ENCODE measurements around the gene AGR3. TPM values are rescaled to one million over a fixed set of nuclear protein-coding genes. Genes with fewer than 3 reads are reported as not detected.

AGR3 gene
- total RNA-seq, 1 donor from 2014 or later = not detected

DNA sequence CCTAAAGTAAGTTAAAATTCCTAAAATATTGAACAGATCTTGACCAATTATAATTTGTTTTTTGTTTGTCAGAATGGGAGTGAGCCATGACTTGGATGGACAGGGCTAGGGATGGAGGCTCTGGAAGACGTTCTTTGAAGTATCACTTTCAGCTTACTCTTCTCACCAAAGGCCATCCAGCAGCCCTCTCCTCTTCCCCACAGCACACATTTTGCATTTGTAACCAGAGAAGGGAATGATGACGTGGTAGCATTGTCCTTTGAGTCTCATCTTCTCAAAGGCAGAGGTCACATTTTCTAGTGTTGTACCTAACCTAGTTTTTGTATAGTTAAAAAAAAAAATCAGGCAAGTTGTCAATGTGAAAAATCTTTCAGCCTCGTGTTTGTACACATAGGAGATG, 43.8 kb upstream of the AGR3 start:
- Mint-ChIP-seq H3K36me3 (ENCODE audit: low read depth, unreplicated experiment) (no peaks in the 10 kb centered on the region), H3K9me3 (ENCODE audit: unreplicated experiment) (no peaks in the 10 kb centered on the region)
- TF ChIP-seq, protein P1, sequence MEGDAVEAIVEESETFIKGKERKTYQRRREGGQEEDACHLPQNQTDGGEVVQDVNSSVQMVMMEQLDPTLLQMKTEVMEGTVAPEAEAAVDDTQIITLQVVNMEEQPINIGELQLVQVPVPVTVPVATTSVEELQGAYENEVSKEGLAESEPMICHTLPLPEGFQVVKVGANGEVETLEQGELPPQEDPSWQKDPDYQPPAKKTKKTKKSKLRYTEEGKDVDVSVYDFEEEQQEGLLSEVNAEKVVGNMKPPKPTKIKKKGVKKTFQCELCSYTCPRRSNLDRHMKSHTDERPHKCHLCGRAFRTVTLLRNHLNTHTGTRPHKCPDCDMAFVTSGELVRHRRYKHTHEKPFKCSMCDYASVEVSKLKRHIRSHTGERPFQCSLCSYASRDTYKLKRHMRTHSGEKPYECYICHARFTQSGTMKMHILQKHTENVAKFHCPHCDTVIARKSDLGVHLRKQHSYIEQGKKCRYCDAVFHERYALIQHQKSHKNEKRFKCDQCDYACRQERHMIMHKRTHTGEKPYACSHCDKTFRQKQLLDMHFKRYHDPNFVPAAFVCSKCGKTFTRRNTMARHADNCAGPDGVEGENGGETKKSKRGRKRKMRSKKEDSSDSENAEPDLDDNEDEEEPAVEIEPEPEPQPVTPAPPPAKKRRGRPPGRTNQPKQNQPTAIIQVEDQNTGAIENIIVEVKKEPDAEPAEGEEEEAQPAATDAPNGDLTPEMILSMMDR (IDR thresholded peaks at IDR 0.05; ENCODE audit: unreplicated experiment) = no peak

DNA sequence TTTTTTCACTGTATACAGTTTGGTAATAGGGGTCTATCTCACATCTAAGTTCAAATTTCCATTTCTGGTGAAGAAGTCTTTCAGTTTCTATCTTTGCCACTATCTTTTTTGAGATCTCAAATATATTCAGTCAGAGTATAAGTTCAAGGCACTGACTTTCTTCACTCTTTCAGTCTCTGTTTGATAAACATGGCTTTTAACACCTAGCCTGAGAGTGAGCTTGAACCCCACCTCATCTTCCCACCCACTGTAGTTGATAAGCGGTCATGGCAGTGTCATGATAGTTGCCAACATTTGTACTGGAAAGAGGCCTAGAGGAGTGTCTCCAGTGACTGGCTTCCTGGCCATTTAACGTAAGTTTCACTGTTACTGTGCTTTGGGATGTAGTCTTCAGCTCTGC, 41.2 kb upstream of the AGR3 start:
- H3K9me3 Mint-ChIP-seq (ENCODE audit: unreplicated experiment) = no peaks in the 10 kb centered on the region
- DNase-seq (ENCODE audit: low spot score) = no peak
- H3K27ac Mint-ChIP-seq (ENCODE audit: unreplicated experiment) = no peak overlapping the region
- no peak overlapping the region for H3K4me3 Mint-ChIP-seq (ENCODE audit: unreplicated experiment)
- TF ChIP-seq, protein P1 (IDR thresholded peaks at IDR 0.05; ENCODE audit: unreplicated experiment) = no peak
- H3K36me3 Mint-ChIP-seq (ENCODE audit: low read depth, unreplicated experiment) = no peaks in the 10 kb centered on the region
- H3K27me3 Mint-ChIP-seq (ENCODE audit: unreplicated experiment) = peaks cover 4% of the 10 kb centered on the region
- H3K4me1 Mint-ChIP-seq (ENCODE audit: unreplicated experiment) = peaks cover 5% of the 10 kb centered on the region

More for the DNA sequence above, 43.8 kb upstream of the AGR3 start:
- peaks cover 4% of the 10 kb centered on the region for H3K27me3 Mint-ChIP-seq (ENCODE audit: unreplicated experiment)
- DNase-seq (ENCODE audit: low spot score) = no peak
- H3K27ac Mint-ChIP-seq (ENCODE audit: unreplicated experiment) = no peak overlapping the region
- H3K4me1 Mint-ChIP-seq (ENCODE audit: unreplicated experiment) = peaks cover 8% of the 10 kb centered on the region
- no peak overlapping the region for H3K4me3 Mint-ChIP-seq (ENCODE audit: unreplicated experiment)

DNA sequence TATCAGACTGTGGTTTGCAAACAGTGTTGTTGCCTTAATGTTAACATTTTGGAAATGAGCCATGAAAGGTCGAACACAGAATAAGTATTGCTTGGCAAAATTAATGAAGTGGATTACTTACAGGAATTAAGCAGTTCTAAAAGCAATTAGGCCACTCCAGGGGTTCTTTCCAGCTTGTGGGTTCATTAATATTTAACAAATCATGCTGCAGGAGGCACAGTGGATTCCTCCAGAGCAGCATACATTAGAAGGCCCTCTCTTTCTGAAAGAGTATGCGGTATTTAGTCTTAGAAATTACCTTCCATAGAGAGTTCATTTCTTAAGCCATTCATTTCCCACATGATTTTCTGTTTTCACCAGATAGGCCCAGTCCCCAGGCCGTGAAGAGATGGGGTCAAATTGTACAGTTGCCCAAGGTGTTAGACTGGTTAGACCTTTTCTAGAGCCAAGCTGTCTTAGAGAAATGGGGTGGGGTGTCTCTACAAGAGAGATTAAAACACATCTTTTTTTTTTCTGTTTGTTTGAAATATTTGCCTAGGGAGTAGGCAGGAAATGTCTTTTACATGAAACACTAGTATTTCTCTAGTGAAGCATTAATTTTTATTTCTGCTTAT, 40.0 kb upstream of the AGR3 start:
- Mint-ChIP-seq H3K4me3 (ENCODE audit: unreplicated experiment) (no peak overlapping the region), H3K9me3 (ENCODE audit: unreplicated experiment) (no peaks in the 10 kb centered on the region), H3K4me1 (ENCODE audit: unreplicated experiment) (peaks cover 5% of the 10 kb centered on the region), H3K27me3 (ENCODE audit: unreplicated experiment) (peaks cover 4% of the 10 kb centered on the region), H3K27ac (ENCODE audit: unreplicated experiment) (no peak overlapping the region), H3K36me3 (ENCODE audit: low read depth, unreplicated experiment) (no peaks in the 10 kb centered on the region)
- no peak for DNase-seq (ENCODE audit: low spot score)
- TF ChIP-seq, protein P1 (IDR thresholded peaks at IDR 0.05; ENCODE audit: unreplicated experiment) = no peak

DNA sequence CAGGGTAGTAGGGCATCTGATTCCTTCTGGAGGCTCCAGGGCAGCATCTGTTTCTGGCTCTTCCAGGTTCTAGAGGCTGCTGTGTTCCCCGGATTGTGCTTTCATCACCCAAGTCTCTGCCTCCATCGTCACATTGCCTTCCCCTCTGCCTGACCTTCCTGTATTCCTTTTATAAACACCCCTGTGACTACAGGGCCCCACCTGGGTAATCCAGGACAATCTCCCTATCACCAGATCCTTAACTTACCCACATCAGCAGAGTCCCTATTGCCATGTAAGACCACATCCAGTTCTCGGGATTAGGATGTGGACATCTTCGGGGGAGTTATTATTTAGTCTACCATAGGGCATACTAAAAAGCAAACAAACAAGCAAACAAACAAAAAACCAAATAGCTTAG, 39.4 kb upstream of the AGR3 start:
- peaks cover 5% of the 10 kb centered on the region for H3K4me1 Mint-ChIP-seq (ENCODE audit: unreplicated experiment)
- no peak overlapping the region for H3K4me3 Mint-ChIP-seq (ENCODE audit: unreplicated experiment)
- no peaks in the 10 kb centered on the region for H3K9me3 Mint-ChIP-seq (ENCODE audit: unreplicated experiment)
- H3K27me3 Mint-ChIP-seq (ENCODE audit: unreplicated experiment) = peaks cover 4% of the 10 kb centered on the region
- H3K27ac Mint-ChIP-seq (ENCODE audit: unreplicated experiment) = no peak overlapping the region
- TF ChIP-seq, protein P1 (IDR thresholded peaks at IDR 0.05; ENCODE audit: unreplicated experiment) = no peak
- DNase-seq (ENCODE audit: low spot score) = no peak
- H3K36me3 Mint-ChIP-seq (ENCODE audit: low read depth, unreplicated experiment) = no peaks in the 10 kb centered on the region

DNA sequence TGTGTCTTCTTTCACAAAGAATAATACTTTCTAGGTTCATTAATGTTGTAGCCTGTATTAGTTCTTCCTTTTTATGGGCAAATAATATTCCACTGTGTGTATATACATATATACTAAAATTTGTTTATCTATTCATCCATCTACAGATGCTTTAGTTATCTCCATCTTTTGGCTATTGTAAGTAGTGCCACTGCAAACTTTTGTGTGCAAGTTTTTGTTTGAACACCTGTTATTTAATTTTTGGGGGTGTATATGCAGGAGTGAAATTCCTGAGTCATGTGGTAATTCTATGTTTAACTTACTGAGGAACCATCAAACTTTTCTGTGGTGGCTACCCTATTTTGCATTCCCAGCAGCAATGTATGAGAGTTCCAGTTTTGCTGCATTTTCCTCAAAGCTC, 37.7 kb upstream of the AGR3 start:
- TF ChIP-seq, protein P1 (IDR thresholded peaks at IDR 0.05; ENCODE audit: unreplicated experiment) = no peak
- Mint-ChIP-seq H3K27me3 (ENCODE audit: unreplicated experiment) (peaks cover 4% of the 10 kb centered on the region), H3K27ac (ENCODE audit: unreplicated experiment) (no peak overlapping the region), H3K4me1 (ENCODE audit: unreplicated experiment) (peaks cover 11% of the 10 kb centered on the region), H3K9me3 (ENCODE audit: unreplicated experiment) (no peaks in the 10 kb centered on the region), H3K36me3 (ENCODE audit: low read depth, unreplicated experiment) (no peaks in the 10 kb centered on the region), H3K4me3 (ENCODE audit: unreplicated experiment) (no peak overlapping the region)
- no peak for DNase-seq (ENCODE audit: low spot score)

Measured in endothelial cell (in vitro differentiated cells).